Measurements from ENCODE around the gene NWD2.

Gene NWD2

DNA sequence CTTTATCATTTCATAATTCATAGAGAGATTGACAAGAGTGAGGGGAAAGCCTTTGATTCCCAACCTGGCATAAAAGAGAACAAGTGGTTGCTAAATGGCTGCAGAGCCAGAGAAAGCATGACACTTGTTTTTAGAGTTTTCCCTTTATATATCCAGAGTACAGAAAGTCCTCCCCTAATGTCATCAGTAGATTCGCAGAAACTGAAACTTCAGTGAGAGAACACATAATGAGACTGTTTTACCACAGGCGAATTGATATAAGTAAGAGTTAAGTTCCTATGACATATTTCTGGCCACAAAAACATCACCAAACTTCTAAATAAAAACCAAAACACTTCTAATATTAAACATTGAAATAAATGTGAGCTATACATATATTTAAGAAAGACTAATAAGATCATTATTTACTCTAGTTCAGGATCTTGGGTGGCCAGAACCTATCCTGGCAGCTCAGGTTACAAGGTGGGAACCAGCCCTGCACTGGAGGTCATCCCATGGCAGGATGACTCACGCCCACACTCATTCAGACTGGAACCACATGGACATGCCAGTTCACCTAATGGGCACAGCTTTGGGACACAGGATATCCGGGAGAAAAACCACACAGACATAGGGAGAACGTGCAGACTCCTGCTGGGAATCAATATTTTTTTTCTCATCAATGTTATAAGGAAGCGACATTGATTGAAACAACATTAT, 35.5 kb downstream of the NWD2 start:
- DNase-seq, result no peak

DNA sequence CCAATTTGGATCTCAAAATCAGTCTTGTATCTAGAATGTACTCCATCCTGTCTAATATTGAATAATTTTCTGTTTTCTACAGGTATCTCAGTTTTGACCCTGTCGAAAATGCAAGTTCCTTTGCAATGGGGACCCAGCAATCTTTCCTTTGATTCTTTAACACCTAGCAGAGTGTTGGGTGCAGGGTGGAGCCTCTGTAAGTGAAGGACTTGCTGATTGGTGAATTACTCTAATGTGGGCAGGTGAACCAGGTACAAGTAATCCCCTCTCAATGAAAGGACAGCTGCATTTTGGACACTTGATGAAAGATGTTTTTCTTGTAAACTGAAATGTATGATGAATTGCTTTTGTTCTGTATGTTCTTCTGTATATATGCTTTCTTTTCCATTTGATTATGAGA, 54.9 kb downstream of the NWD2 start:
- DNase-seq, result no peak

DNA sequence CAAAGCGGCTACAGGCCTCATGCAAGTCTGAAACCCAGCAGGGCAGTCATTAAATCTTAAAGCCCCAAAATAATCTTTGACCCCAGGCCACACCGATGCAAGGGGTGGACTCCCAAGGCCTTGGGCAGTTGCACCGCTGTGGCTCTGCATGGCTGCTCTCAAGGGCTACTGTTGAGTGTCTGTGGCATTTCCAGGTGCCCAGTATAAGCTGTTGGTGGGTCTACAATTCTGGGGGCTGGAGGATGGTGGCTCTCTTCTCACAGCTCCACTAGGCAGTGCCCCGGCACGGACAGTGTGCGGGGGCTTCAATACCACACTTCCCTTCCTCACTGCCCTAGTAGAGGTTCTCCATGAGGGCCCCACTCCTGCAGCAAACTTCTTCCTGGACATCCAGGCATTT, 60.1 kb downstream of the NWD2 start:
- DNase-seq, result no peak

DNA sequence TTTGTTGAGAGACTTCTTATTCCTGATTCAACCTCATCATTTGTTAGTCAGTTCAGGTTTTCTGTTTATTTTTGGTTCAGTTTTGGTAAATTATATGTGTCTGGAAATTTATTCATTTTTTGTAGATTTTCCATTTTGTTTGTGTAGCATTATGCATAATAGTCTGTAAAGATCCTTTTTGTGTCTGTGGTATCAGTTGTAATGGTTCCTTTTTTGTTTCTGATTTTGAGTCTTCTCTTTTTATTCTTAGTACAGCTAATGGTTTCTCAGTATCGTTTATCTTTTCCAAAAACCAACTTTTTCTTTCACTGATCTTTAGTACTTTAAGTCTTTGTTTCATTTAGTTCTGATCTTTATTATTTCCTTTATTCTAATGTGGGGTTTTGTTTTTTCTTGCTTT, 61.4 kb downstream of the NWD2 start:
- no peak for DNase-seq

DNA sequence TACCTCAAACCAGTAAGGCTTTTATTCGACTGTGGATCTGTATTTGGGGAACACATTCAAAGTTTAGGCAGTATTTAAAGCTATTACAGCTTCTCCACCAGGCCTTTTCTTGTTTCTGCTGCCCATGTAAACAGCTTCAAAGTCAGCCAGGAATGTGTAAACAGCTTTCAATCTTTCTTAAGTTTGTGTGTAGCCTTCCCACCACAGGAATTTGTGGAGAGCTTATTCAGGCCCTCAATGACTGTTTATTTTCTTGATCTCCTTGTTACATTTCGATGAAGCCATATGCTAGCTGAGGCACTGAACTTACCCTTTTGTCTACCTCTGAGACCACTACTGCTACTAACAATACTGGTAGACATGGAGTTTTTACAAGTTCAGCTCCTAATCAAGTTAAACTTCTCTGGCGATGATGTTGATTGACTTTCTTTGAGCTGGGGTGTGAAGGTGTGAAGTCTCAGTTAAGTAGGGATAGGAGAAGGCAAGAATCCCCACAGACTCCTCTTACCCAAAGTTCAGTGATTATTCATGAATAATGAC, 72.6 kb downstream of the NWD2 start:
- no peak for DNase-seq

DNA sequence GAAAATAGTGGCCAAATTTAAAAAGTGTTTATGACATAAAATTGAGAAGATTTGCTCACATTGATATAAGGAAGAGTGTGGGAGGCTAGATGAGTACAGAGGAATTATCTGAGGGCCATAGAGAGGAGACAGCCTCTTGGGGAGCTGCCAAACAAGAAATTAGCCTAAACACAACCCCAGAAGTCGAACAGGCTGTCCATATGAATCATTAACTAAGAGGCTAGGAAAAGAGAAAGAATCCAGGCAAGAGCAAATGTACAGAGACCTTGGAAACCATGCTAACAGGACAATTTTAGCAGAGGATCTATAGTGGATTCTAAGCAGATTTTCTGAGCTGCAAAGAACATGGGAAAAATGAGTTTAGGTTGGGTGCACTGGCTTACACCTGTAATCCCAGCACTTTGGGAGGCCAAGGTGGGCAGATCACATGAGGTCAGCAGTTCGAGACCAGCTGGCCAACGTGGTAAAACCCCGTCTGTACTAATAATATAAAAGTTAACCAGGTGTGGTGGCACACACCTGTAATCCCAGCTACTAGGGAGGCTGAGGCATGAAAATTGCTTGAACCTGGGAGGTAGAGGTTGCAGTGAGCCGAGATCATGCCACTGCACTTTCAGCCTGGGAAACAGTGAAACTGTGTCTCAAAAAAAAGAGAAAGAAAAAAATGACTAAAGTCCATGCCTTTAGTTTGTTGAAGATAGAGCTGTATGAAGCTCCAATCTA, 76.1 kb downstream of the NWD2 start:
- no peak for DNase-seq

DNA sequence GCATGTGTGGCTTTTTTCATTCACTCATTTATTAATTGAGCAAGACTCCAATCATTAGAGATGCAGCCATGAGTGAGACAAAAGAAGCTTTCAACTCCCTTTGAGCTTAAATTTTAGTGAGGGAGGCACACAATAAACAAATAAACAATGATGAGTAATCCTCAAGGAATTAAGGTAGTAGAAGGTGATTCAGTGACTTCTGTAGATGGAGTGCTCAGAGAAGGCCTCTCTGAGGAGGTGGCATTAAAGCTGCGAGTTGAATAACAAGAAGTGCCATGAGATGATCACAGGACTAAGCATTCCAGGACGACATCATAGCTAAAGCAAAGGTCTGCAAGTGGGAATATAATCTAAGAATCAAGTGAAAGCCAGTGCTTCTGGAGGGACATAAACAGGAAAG, 77.6 kb downstream of the NWD2 start:
- no peak for DNase-seq

DNA sequence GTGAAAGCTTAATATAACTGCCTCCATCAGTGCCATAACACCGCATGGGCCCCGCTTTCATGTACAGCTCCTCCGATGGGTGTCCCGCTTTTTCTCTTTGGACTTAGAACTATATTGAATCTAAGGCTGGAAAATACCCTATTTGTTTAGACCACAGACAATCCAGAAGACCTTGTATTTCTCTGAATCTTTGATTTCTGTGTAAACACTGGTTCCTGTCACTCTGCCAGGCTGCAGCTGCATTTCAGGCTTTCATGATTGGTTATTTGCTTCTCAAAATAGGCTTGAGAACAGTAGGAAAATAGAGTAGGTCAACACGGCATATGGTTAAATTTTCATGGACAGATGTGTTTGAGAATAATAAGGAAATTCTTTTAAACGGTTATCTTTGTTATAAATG, 80.0 kb downstream of the NWD2 start:
- DNase-seq, result peak; percentile 15

DNA sequence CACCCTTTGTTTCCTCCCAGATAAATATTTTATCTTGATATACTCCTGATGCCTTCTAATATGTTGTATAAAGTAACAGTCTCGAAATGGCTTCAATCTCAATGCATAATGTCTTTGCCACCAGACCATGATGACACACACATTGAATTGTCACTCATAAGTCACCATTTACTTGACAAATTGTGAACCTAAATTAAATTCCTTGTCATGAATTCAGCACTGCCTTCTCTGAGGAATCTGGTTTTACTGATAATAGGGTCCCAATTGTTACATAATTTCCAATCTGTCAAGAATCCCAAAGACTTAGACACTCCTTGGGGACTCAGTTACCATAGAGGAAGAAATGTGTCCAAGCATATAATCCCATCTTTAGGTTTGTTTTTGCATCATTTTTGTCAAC, 82.3 kb downstream of the NWD2 start:
- no peak for DNase-seq

DNA sequence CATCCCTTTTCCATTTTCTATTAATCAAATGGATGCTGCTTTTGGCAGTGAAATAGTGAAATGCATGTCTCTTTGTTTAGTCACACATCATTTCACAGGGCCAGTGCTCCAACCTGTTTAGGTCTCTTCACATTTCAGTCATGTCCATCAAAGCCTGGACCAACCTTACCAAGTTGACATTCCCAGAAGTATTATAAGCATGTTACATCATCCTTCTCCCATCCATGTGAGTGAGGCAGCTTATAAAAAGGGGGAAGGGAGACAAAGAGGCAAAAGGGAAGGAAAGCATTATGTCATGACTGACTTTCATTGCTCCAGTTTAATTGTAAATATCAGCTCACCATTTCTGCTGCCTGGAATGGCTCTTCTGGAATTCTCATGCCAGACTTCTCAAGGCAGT, 94.4 kb downstream of the NWD2 start:
- no peak for DNase-seq

DNA sequence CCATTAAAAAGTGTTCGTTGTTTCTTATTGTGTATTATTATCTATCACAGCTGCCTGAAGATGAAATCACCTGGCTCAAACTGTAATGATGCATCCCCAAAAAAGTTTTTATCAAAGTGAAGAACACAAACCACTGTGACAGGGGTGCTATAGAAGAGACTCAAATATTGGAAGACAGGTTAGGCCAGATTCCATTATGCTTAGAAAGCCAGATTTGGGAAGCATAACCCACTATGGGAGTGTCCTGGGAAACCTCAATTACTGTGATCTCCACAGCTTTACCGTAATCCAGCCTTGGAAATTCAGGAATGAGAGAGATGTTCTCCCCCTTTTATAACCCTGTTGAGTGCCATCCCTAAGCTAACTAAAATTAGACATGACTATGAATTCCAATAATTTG, 114.2 kb downstream of the NWD2 start:
- no peak for DNase-seq

DNA sequence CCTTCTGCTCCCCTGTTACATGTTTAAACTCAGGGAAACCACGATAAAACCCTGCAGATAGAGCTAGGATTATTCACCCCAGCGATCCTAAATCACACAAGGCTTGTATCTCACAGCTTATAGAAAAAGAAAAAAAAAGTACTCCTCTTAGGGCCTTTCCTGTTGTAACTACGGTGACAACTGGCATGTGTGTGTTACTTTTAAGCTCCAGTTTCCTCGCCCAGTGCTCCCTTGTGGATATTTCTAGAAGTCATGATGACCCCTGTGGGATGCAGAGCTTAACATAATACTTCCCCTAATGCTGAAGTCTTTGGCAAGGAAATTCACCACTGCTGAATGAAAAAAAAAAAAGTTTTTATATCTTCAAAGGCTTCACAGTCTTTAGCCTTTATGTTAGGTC, 114.7 kb downstream of the NWD2 start:
- DNase-seq, result no peak

DNA sequence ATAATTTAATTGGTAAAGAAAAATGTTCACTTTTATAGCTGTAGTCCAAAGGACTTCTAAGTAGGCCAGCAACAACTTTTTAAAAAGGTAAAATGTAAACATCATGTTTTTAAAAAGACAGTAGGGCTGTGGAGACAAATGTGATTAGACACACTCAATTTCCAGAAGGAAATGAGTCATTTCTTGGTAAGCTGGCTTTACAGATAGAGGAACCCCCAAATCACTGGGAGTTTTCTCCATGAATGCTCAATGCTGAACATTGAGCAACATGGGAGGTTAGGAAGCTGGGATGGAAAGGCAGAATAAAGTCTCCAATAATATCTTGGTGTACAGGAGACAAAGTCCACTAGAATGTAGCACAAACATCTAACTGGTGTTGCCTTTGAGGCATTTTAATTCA, 121.3 kb downstream of the NWD2 start:
- no peak for DNase-seq

DNA sequence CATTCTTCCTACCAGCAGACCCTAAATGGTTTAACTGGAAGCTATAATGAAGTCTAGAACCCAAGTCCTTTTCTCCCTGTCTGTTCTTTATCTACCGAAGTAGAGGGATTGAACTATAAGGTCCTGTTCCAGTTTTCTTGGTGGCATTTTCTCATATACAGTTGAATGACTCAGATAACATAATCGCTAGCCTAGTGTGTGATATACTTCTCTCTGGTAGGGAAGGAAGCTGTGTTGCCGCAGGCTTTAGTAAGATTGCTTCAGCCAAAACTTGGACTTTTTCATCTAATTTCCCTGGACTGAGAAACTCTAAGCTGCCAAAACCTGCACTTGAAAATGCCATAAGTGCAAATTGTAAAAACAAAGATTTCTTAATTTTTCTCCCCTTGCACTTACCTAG, 123.4 kb downstream of the NWD2 start:
- DNase-seq, result no peak

DNA sequence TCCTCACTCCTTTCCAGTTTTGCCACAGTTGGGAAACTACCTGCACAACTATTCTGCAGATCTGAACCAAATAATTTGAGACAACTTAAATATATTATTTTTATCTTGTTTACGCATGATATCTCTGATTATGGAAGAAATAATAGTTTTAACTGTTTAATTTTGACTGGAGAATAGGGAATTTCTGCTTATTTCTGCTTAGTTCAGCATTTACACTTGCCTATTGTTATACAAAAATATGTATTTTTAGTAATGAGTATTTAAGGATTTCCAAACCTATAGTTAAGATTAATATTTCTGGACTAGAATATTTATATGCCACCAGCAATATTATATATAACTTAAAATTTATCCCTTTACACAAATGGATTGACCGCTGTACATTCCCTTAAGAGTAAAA, 125.5 kb downstream of the NWD2 start:
- DNase-seq, result no peak

DNA sequence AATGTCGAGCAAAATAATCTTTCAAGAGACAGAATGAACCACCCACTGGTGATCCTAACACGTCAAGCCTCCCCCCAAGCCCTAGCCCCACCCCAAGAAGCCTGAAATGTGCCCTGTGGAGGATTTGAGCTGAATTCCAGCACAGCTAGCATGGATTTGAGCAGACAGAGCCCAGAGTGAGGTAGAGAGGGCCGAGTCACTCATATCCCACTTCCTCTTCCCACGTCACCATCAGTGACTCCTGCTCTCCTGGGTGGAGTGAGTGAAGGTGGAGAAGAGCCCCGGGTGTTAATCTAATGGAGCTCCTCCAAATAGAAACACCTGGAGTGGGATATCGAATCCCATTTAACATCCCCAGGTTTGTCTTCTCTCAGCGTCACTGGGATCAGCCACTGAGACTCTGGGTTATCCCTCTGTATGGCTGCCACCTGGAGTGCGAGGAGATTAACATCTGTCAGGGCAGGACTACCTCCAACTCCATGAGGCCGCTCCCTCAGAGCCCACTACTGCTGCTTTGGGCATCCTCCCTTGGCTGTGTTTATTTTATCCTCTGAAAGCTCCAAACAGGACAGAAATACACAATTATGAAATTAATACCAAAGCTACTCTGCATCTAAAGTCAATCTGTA, 136.6 kb downstream of the NWD2 start:
- no peak for DNase-seq

DNA sequence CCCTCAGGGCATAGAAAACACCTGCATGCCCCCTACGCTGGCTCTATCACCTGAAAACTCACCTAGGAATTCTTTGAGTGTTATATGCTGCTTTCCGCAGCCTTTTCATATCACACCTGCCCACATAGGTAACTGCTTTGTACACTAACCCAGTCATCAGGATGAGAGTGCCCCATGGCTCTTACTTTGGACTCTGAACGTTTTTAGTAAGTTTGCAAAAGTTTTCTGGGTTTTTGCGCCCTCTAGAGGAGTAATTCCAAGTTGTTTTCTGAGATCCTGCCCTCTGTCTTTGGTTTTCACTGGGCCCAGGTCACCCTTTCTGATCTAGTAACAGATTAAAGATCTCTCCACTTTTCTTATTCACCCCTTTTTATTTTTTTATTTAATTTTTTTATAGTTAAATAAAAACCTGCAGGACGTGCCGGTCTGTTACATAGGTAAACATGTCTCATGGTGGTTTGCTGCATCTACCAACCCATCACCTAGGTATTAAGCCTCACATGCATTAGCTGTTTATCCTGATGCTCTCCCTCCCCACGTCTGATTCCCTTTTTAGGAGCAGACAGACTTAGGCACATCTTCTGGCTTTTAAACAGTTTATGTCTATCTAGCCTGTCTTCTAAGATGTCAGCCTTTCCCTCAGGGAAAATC, 139.2 kb downstream of the NWD2 start:
- DNase-seq, result peak; percentile 2

DNA sequence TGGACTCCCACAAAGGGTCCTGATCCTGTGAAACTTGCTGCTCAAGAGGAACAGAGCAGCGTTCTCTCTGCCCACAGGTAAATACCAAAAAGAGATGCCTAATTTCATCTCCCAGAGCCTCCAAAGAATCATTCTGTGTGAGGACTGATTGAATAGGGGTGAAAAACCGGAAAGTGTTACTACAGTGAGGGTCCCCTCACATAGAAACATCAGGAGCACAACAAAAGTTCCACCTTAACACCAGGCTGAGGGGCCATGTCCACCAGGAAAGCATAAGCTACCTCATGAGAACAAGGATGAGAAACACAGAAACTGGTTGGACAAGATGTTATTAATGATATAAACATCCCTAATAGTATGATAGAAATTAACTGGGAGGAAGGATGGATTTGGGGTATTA, 140.9 kb downstream of the NWD2 start:
- DNase-seq, result no peak

DNA sequence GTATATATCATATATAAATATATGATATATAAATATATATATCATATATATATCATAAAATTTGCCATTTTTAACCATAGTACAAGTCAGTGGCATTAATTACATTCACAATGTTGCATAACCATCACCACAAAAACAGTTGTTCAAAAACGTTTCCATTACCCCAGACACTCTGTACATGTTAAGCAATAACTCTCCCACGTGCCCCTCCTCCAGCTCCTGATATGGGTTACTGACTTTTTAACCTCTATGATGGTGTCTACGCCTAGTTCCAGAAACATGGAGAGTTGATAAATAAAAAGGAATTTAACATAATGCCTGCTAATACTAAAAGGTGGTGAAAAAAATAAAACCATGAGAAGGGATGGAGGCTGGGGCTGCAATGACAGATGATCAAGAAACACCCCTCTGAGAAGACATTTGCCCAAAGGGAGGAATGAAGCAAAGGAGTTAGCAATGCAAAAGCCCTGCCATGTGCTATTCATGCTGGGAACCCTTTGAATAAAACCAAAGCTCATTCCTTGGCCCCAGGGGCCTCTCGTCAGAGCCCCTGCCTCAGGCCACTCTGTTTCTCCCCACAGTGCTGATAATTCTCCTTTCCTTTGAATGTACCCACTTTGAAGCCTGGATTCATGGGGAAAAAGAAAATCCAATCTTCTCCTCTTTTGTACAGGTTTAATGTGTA, 144.3 kb downstream of the NWD2 start:
- DNase-seq, result no peak

DNA sequence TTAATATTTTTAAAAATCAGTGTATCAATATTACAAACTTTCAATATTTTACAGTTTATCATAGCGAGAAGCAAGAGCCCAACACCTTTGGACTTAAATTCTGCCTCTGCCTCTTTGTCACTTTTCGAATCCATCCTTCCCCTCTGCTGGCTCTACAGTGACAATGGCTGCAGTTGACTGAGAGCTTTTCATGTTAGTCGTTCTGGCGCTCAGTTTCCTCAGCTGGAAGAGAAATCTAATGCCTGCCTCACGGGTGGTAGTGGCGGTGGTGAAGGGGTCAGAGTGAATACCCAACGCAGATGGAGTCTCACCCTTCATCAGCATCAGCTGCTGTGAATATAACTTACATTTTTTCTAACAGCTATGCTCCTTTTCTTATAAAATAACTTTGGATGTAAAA, 144.8 kb downstream of the NWD2 start:
- DNase-seq, result no peak

DNA sequence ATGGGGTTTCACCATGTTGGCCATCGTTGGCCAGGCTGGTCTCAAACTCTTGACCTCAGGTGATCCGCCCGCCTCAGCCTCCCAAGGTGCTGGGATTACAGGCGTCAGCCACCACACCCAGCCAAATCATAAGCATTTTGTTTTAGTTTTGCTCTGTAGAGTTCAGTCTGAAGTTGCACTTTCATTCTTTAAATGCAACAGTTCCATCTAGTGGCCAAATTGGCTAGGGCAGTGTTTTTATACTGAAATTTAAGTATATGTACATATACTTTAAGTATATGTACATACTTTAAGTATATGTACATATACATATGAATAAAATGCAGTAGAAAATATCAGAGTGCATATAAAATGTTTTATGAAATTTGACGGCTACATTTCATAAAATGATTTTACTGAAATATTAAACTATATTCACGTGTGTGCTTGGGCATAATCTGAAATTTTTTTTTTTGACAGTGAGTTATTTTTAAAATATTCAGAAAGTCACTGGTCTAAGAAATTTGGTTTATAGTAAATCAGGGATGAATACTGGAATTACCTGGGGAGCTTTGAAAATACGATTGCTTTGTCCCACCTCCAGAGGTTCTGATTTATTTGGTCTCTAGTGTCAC, 145.5 kb downstream of the NWD2 start:
- DNase-seq, result peak; percentile 18

DNA sequence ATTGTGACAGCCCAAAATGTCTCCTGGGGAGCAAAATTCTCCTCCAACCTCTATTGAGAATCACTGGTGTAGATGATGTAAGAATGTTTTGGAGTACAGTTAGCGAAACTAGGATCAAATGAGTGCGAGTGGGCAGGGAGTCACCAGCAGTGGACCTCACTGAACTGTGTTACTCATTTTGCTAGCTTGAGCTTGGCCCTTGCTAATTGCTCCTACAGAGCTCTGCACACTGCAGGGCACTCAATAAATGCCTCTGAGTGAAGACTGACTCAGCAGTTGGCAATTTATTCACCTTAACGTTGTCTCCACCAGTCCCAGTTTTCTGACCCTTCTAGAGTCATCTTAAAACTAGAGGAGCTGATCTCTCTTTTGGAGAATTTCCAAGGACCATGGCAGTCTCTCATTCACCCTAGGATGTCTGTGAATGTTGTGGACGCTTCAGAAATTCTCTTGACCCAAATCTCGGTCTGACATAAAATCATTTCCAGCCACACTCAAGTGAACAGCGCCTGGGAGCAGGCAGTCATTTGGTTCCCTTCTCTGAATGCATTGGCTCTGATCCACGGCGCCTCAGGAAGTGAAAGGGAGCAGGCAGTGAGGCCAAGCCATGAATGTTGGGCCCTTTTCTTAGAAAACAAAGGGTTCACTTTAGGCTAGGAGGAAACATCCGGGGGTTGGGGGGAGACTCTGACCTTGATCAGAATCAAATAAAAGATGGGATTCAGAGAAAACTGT, 148.1 kb downstream of the NWD2 start:
- DNase-seq, result no peak

Measured in NCI-H1105 (cell line).